ENCODE data around the gene PDXK.

Gene PDXK

GRCh38 chr21:43789276-43790009, 70.5 kb downstream of the PDXK start, which contains the start of gene RRP1:
Gene RRP1, plus strand, starts transcription at chr21:43789577. Its CDS starts 53 bp downstream, at chr21:43789630.
- peak; percentile 43; the same call in 1 of the 2 replicates for TF ChIP-seq RAD21 (IDR thresholded peaks at IDR 0.05; ENCODE audit: low read depth)
- peak; percentile 83 for TF ChIP-seq ZBTB7A (IDR thresholded peaks at IDR 0.05; ENCODE audit: low read depth)
- peak; percentile 58; the same call in 1 of the 2 replicates for TF ChIP-seq EGR1 (IDR thresholded peaks at IDR 0.05)
- TF ChIP-seq MAX (IDR thresholded peaks at IDR 0.05) = peak; percentile 95
- no peak for TF ChIP-seq EP300 (IDR thresholded peaks at IDR 0.05; ENCODE audit: borderline replicate concordance)
- 0 out of 2 replicates have a peak, but pooled peaks have one; percentile 58 for TF ChIP-seq TAF1 (IDR thresholded peaks at IDR 0.05; ENCODE audit: low read depth)
- peak; percentile 91 for TF ChIP-seq CREB1 (IDR thresholded peaks at IDR 0.05; ENCODE audit: low read depth)
- TF ChIP-seq TEAD4 (IDR thresholded peaks at IDR 0.05) = peak; percentile 19; the same call in 1 of the 2 replicates
- no peak for TF ChIP-seq FOXM1 (IDR thresholded peaks at IDR 0.05; ENCODE audit: borderline replicate concordance, low read depth)
- TF ChIP-seq USF1 (IDR thresholded peaks at IDR 0.05) = peak; percentile 63
- TF ChIP-seq NFIC (IDR thresholded peaks at IDR 0.05) = no peak
- peak; percentile 63; the same call in 1 of the 2 replicates for TF ChIP-seq TCF12 (IDR thresholded peaks at IDR 0.05; ENCODE audit: low read depth)

GRCh38 chr21:43790010-43790524, 71.1 kb downstream of the PDXK start:
- no peak for TF ChIP-seq USF1 (IDR thresholded peaks at IDR 0.05)

GRCh38 chr21:43792406-43792805, 73.5 kb downstream of the PDXK start:
- TF ChIP-seq YY1 (IDR thresholded peaks at IDR 0.05; ENCODE audit: low read depth) = no peak
- no peak for TF ChIP-seq CREB1 (IDR thresholded peaks at IDR 0.05; ENCODE audit: low read depth)
- TF ChIP-seq TAF1 (IDR thresholded peaks at IDR 0.05; ENCODE audit: low read depth) = no peak
- no peak for TF ChIP-seq ZBTB7A (IDR thresholded peaks at IDR 0.05; ENCODE audit: low read depth)
- no peak for TF ChIP-seq REST (IDR thresholded peaks at IDR 0.05; ENCODE audit: low read depth)
- TF ChIP-seq EP300 (IDR thresholded peaks at IDR 0.05; ENCODE audit: borderline replicate concordance) = no peak
- no peak for TF ChIP-seq TCF12 (IDR thresholded peaks at IDR 0.05; ENCODE audit: low read depth)
- no peak for TF ChIP-seq MAX (IDR thresholded peaks at IDR 0.05)
- TF ChIP-seq NFIC (IDR thresholded peaks at IDR 0.05) = no peak
- TF ChIP-seq RAD21 (IDR thresholded peaks at IDR 0.05; ENCODE audit: low read depth) = no peak
- no peak for TF ChIP-seq FOXM1 (IDR thresholded peaks at IDR 0.05; ENCODE audit: borderline replicate concordance, low read depth)
- no peak for TF ChIP-seq CEBPB (IDR thresholded peaks at IDR 0.05)
- no peak for TF ChIP-seq USF1 (IDR thresholded peaks at IDR 0.05)
- no peak for TF ChIP-seq TEAD4 (IDR thresholded peaks at IDR 0.05)
- TF ChIP-seq EGR1 (IDR thresholded peaks at IDR 0.05) = no peak

GRCh38 chr21:43793243-43793642, 74.3 kb downstream of the PDXK start:
- TF ChIP-seq NFIC (IDR thresholded peaks at IDR 0.05) = no peak
- TF ChIP-seq ZBTB7A (IDR thresholded peaks at IDR 0.05; ENCODE audit: low read depth) = no peak
- TF ChIP-seq USF1 (IDR thresholded peaks at IDR 0.05) = no peak
- no peak for TF ChIP-seq FOXM1 (IDR thresholded peaks at IDR 0.05; ENCODE audit: borderline replicate concordance, low read depth)
- TF ChIP-seq TAF1 (IDR thresholded peaks at IDR 0.05; ENCODE audit: low read depth) = no peak

- no peak for TF ChIP-seq EP300 (IDR thresholded peaks at IDR 0.05; ENCODE audit: borderline replicate concordance)
- TF ChIP-seq CREB1 (IDR thresholded peaks at IDR 0.05; ENCODE audit: low read depth) = no peak
- no peak for TF ChIP-seq REST (IDR thresholded peaks at IDR 0.05; ENCODE audit: low read depth)
- TF ChIP-seq CEBPB (IDR thresholded peaks at IDR 0.05) = no peak
- TF ChIP-seq MAX (IDR thresholded peaks at IDR 0.05) = no peak
- no peak for TF ChIP-seq NFIC (IDR thresholded peaks at IDR 0.05)
- TF ChIP-seq USF1 (IDR thresholded peaks at IDR 0.05) = no peak
- no peak for TF ChIP-seq ZBTB7A (IDR thresholded peaks at IDR 0.05; ENCODE audit: low read depth)
Measured at GRCh38 chr21:43794311-43794710, 75.4 kb downstream of the PDXK start.

All from Ishikawa (cell line).